Ovary (tissue), 3 donors: Measurements from ENCODE around the gene PTPRN2.

Experiments used
- POLR2A ChIP-seq: fragments of 450-650 bp; IDR thresholded peaks from one replicate; pipeline ENCODE4 v1.6.1; 2017; ENCODE audit warnings: antibody characterized with exemption, mild to moderate bottlenecking, moderate library complexity
- TF ChIP-seq, protein P1 (sequence below), 3 donors: fragments of 450-650 bp in 2 of 3; fragments of 200-600 bp in 1 of 3; IDR thresholded peaks; one replicate each; pipeline versions ENCODE4 v1.5.1 to v1.8.0; 2016 to 2022; ENCODE audit warnings: antibody characterized with exemption in 3 of 3, mild to moderate bottlenecking in 1 of 3
- donor health status: DM: no; HTN: no; CAD: no.

DNA sequence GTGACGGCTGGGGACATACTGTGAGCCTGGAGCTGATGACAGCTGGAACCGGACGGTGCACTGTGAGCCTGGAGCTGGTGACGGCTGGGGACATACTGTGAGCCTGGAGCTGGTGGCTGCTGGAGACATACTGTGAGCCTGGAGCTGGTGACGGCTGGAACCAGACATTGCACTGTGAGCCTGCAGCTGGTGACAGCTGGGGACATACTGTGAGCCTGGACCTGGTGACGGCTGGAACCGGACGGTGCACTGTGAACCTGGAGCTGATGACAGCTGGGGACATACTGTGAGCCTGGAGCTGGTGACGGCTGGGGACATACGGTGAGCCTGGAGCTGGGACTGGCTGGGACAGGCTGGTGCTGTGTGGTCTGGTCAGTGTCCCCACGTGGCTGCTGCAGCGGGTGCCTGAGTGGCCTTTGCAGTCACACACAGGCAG lies 47.9 kb downstream of the PTPRN2 start:
- TF ChIP-seq, protein P1, sequence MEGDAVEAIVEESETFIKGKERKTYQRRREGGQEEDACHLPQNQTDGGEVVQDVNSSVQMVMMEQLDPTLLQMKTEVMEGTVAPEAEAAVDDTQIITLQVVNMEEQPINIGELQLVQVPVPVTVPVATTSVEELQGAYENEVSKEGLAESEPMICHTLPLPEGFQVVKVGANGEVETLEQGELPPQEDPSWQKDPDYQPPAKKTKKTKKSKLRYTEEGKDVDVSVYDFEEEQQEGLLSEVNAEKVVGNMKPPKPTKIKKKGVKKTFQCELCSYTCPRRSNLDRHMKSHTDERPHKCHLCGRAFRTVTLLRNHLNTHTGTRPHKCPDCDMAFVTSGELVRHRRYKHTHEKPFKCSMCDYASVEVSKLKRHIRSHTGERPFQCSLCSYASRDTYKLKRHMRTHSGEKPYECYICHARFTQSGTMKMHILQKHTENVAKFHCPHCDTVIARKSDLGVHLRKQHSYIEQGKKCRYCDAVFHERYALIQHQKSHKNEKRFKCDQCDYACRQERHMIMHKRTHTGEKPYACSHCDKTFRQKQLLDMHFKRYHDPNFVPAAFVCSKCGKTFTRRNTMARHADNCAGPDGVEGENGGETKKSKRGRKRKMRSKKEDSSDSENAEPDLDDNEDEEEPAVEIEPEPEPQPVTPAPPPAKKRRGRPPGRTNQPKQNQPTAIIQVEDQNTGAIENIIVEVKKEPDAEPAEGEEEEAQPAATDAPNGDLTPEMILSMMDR (IDR thresholded peaks at IDR 0.05), result no peak
- TF ChIP-seq POLR2A, result no peak
